ENCODE results near the gene FILIP1L. TPM values are rescaled to one million over a fixed set of nuclear protein-coding genes. Genes with fewer than 3 reads are reported as not detected.

The FILIP1L gene
- total and polyA plus RNA-seq, 2 of the 8 experiments (the other 6 are each of a cell fraction or from before 2014, with no cell fraction given) = 0.06 to 0.09 TPM

GRCh38 chr3:99864289-99864688 is 250.0 kb downstream of the FILIP1L start:
- no peaks in the 10 kb centered on the region; a peak in 1 of 7 replicates for H3K4me1 ChIP-seq (replicated peaks in 1 of 4; ENCODE audit: control insufficient read depth in 3 of 4, insufficient read depth in 4 of 4, low read length in 3 of 4)
- H2BK120ac ChIP-seq (replicated peaks; ENCODE audit: low read depth, low read length) = no peak overlapping the region
- no peak overlapping the region for H2BK20ac ChIP-seq (ENCODE audit: low read length)
- no peaks in the 10 kb centered on the region for H3K79me1 ChIP-seq (ENCODE audit: low read depth, low read length)
- H3K14ac ChIP-seq (ENCODE audit: insufficient read length) = no peak overlapping the region
- H3K4me2 ChIP-seq (ENCODE audit: insufficient read depth in 1 of 2, low read depth in 2 of 2, low read length in 2 of 2) = no peak overlapping the region
- H3K27me3 ChIP-seq (replicated peaks in 1 of 4; ENCODE audit: control insufficient read depth in 3 of 4, extremely low read depth in 1 of 4, insufficient read depth in 3 of 4, low read length in 3 of 4) = peaks cover 0 to 12% (median 4%) of the 10 kb centered on the region in 4 experiments; a peak in 4 of 7 replicates
- DNase-seq (ENCODE audit: low read depth in 1 of 2, low spot score in 2 of 2) (no peak), FAIRE-seq (no peak)
- H2AFZ ChIP-seq (ENCODE audit: low read length) = no peak overlapping the region
- no peaks in the 10 kb centered on the region for H3K79me2 ChIP-seq (ENCODE audit: control insufficient read depth in 1 of 2, insufficient read depth in 2 of 2, low read length in 2 of 2)
- H3K4ac ChIP-seq (replicated peaks; ENCODE audit: insufficient read length, low read depth, low read length) = no peak overlapping the region
- H3K9ac ChIP-seq (replicated peaks in 1 of 4; ENCODE audit: extremely low read depth in 1 of 4, low read depth in 3 of 4, low read length in 3 of 4) = no peak overlapping the region
- WGBS, 2 experiments (ENCODE audit: extremely low coverage in 1 of 2, insufficient coverage in 1 of 2, insufficient read length in 1 of 2, insufficient replicate concordance in 2 of 2, low coverage in 1 of 2, low lambda C conversion rate in 2 of 2, missing lambda C conversion rate in 1 of 2) = 89% methylated on average over 2 of the region's 2 CpGs; no CpG with 5 or more reads in 1 of the 2 experiments
- H3K9me3 ChIP-seq (ENCODE audit: insufficient read depth in 2 of 2, low read depth in 1 of 2, low read length in 1 of 2) = no peaks in the 10 kb centered on the region
- H2BK15ac ChIP-seq (ENCODE audit: low read length) = no peak overlapping the region
- no peak overlapping the region for H3K23ac ChIP-seq (ENCODE audit: insufficient read length)
- CTCF ChIA-PET (ENCODE audit: partially characterized antibody) = interaction anchor here (1.4 kb wide), 1 partner anchor 11 kb away, joined by 3 read pairs; no protein-coding TSS in a partner anchor
- H3K18ac ChIP-seq (ENCODE audit: extremely low read depth, low read length) = no peak overlapping the region
- no peak overlapping the region for H2AK5ac ChIP-seq (ENCODE audit: low read depth, low read length)
- H3K4me3 ChIP-seq (ENCODE audit: extremely low read depth in 1 of 4, insufficient read depth in 2 of 4, low read depth in 3 of 4, low read length in 4 of 4) = no peak overlapping the region
- H4K8ac ChIP-seq (ENCODE audit: extremely low read depth, insufficient read depth, low read length) = no peak overlapping the region
- no peak overlapping the region for H3K56ac ChIP-seq (replicated peaks; ENCODE audit: insufficient read length, low read depth, low read length)
- POLR2A ChIA-PET (ENCODE audit: partially characterized antibody) = no interaction called here
- H2BK5ac ChIP-seq (ENCODE audit: low read depth, low read length) = no peak overlapping the region
- H2BK12ac ChIP-seq (ENCODE audit: low read depth, low read length) = no peak overlapping the region
- H3K27ac ChIP-seq (ENCODE audit: low read depth, low read length) = no peak overlapping the region
- no peak overlapping the region for H4K91ac ChIP-seq (replicated peaks; ENCODE audit: insufficient read length, low read length)
- H3K23me2 ChIP-seq (ENCODE audit: low read depth, low read length) = no peaks in the 10 kb centered on the region
- H3K36me3 ChIP-seq (ENCODE audit: control insufficient read depth in 2 of 4, insufficient read depth in 4 of 4, low read length in 3 of 4) = no peaks in the 10 kb centered on the region; a peak in 1 of 8 replicates
- H4K5ac ChIP-seq (ENCODE audit: insufficient read length, low read depth, low read length) = no peak overlapping the region
- peaks cover 4 to 7% of the 10 kb centered on the region in 2 experiments for H4K20me1 ChIP-seq (replicated peaks in 1 of 2; ENCODE audit: control insufficient read depth in 1 of 2, insufficient read depth in 2 of 2, low read length in 2 of 2)
- TF ChIP-seq SP1 (IDR thresholded peaks at IDR 0.05; ENCODE audit: low read depth, low read length) (no peak), CREB1 (IDR thresholded peaks at IDR 0.05) (no peak), NANOG (IDR thresholded peaks at IDR 0.05; ENCODE audit: insufficient read depth, low read depth, low read length, poor library complexity, severe bottlenecking) (no peak), SP4 (IDR thresholded peaks at IDR 0.05; ENCODE audit: low read length) (no peak), BCL11A (IDR thresholded peaks at IDR 0.05; ENCODE audit: low read depth in 2 of 2, low read length in 2 of 2) (no peak), SUZ12 (IDR thresholded peaks at IDR 0.05; ENCODE audit: low read length) (no peak), CBX8 (IDR thresholded peaks at IDR 0.05; ENCODE audit: borderline replicate concordance, low read depth, low read length) (no peak), TAF1 (IDR thresholded peaks at IDR 0.05; ENCODE audit: low read depth, low read length) (no peak), JUN (IDR thresholded peaks at IDR 0.05; ENCODE audit: low read depth, low read length) (no peak), KDM5A (IDR thresholded peaks at IDR 0.05; ENCODE audit: low read length) (no peak), ATF2 (IDR thresholded peaks at IDR 0.05; ENCODE audit: low read length) (no peak), PHF8 (conservative IDR thresholded peaks at IDR 0.05; ENCODE audit: low read depth, low read length) (no peak), SIN3A (conservative IDR thresholded peaks at IDR 0.05 in 1 of 2, IDR thresholded peaks at IDR 0.05 in 1 of 2; ENCODE audit: low read depth in 1 of 2, low read length in 2 of 2) (no peak)

All from H1 (cell line).